ENCODE data around the gene PATZ1. TPM values are rescaled to one million over a fixed set of nuclear protein-coding genes. Genes with fewer than 3 reads are reported as not detected.

PATZ1 gene
- total RNA-seq, 1 donor from 2014 or later: 37.4 TPM

GRCh38 chr22:31291481-31292235, 54.5 kb downstream of the PATZ1 start:
- DNase-seq (peak; percentile 27), ATAC-seq (ENCODE audit: low read depth) (no peak)
- peaks cover 80% of the 10 kb centered on the region for H3K4me1 Mint-ChIP-seq
- H3K9me3 Mint-ChIP-seq: no peaks in the 10 kb centered on the region
- peak overlapping the region; percentile 92 for H3K4me3 Mint-ChIP-seq
- H3K36me3 Mint-ChIP-seq (ENCODE audit: low read depth): peaks cover 22% of the 10 kb centered on the region
- POLR2A ChIA-PET: interaction anchor here (0.5 to 4.7 kb wide), 15 partner anchors 9 to 133 kb away, joined by 3 to 68 read pairs (median 5); partner anchors contain the start of genes LIMK2, PATZ1 and RNF185
- intact Hi-C loops (cut with micrococcal nuclease): loop anchor here (1.0 to 5.0 kb wide), 12 partner anchors 19 to 1025 kb away; partner anchors contain the start of genes DRG1, EIF4ENIF1, LIMK2 and OSM
- CTCF ChIA-PET: interaction anchor here (0.8 to 3.8 kb wide), 9 partner anchors 11 to 372 kb away, joined by 3 to 44 read pairs (median 4); partner anchors contain the start of genes MORC2, PATZ1 and TUG1
- peak overlapping the region; percentile 92 for H3K27ac Mint-ChIP-seq
- no peak for TF ChIP-seq CTCF (IDR thresholded peaks at IDR 0.05)
- no peaks in the 10 kb centered on the region for H3K27me3 Mint-ChIP-seq

GRCh38 chr22:31290494-31291471, 55.4 kb downstream of the PATZ1 start:
- no peaks in the 10 kb centered on the region for H3K27me3 Mint-ChIP-seq
- ChIA-PET POLR2A (interaction anchor here (0.5 to 4.7 kb wide), 35 partner anchors 10 to 1527 kb away, joined by 3 to 68 read pairs (median 6); partner anchors contain the start of genes DEPDC5, DRG1, FBXO7 and LIMK2), CTCF (interaction anchor here (0.8 to 2.8 kb wide), 5 partner anchors 17 to 371 kb away, joined by 3 to 29 read pairs (median 5); partner anchors contain the start of genes LIMK2, MORC2 and TUG1)
- ATAC-seq (ENCODE audit: low read depth) (peak; percentile 86), DNase-seq (peak; percentile 89)
- peaks cover 29% of the 10 kb centered on the region for H3K36me3 Mint-ChIP-seq (ENCODE audit: low read depth)
- peak overlapping the region; percentile 92 for H3K4me3 Mint-ChIP-seq
- intact Hi-C loops (cut with micrococcal nuclease): loop anchor here (1.0 to 5.0 kb wide), 13 partner anchors 18 to 1024 kb away; partner anchors contain the start of genes DRG1, EIF4ENIF1, OSM and PRR14L
- peak overlapping the region; percentile 100 for H3K27ac Mint-ChIP-seq
- TF ChIP-seq CTCF (IDR thresholded peaks at IDR 0.05): no peak
- H3K9me3 Mint-ChIP-seq: no peaks in the 10 kb centered on the region
- H3K4me1 Mint-ChIP-seq: peaks cover 80% of the 10 kb centered on the region

- intact Hi-C loops (cut with micrococcal nuclease): no loop called here
- DNase-seq (no peak), ATAC-seq (ENCODE audit: low read depth) (no peak)
- no peak for TF ChIP-seq CTCF (IDR thresholded peaks at IDR 0.05)
- Mint-ChIP-seq H3K9me3 (no peaks in the 10 kb centered on the region), H3K4me3 (peak overlapping the region; percentile 92), H3K27me3 (no peaks in the 10 kb centered on the region), H3K36me3 (ENCODE audit: low read depth) (peaks cover 41% of the 10 kb centered on the region), H3K4me1 (peaks cover 87% of the 10 kb centered on the region), H3K27ac (peak overlapping the region; percentile 100)
- POLR2A ChIA-PET: interaction anchor here (0.5 to 4.7 kb wide), 17 partner anchors 9 to 654 kb away, joined by 3 to 68 read pairs (median 7); partner anchors contain the start of genes LIMK2, MORC2, PATZ1 and PISD
- CTCF ChIA-PET: interaction anchor here (1.4 to 2.8 kb wide), 3 partner anchors 17 to 78 kb away, joined by 5 to 29 read pairs (median 6); partner anchors contain the start of gene LIMK2
Observed at GRCh38 chr22:31289344-31289743, 56.8 kb downstream of the PATZ1 start.

GRCh38 chr22:31288496-31289240, 57.5 kb downstream of the PATZ1 start:
- intact Hi-C loops (cut with micrococcal nuclease): no loop called here
- ChIA-PET CTCF (interaction anchor here (1.8 to 2.8 kb wide), 2 partner anchors 16 to 25 kb away, joined by 6 to 29 read pairs; no protein-coding TSS in a partner anchor), POLR2A (interaction anchor here (0.6 to 2.6 kb wide), 13 partner anchors 9 to 653 kb away, joined by 3 to 31 read pairs (median 3); partner anchors contain the start of genes LIMK2, PATZ1, RNF185 and SLC35E4)
- Mint-ChIP-seq H3K4me3 (peak overlapping the region; percentile 92), H3K4me1 (peaks cover 81% of the 10 kb centered on the region), H3K36me3 (ENCODE audit: low read depth) (peaks cover 48% of the 10 kb centered on the region), H3K27me3 (no peaks in the 10 kb centered on the region), H3K27ac (peak overlapping the region; percentile 100), H3K9me3 (no peaks in the 10 kb centered on the region)
- DNase-seq (no peak), ATAC-seq (ENCODE audit: low read depth) (no peak)
- no peak for TF ChIP-seq CTCF (IDR thresholded peaks at IDR 0.05)
